ENCODE results near the gene NEO1.

Gene NEO1

GRCh38 chr15:73341886-73342600, 289.8 kb downstream of the NEO1 start:
- TF ChIP-seq EZH2 (IDR thresholded peaks at IDR 0.05; ENCODE audit: borderline replicate concordance, low read length): no peak
- no peak for TF ChIP-seq CTCF (IDR thresholded peaks at IDR 0.05; ENCODE audit: low read length)

GRCh38 chr15:73344056-73344455, 291.8 kb downstream of the NEO1 start:
- Histone ChIP-seq H3K9ac (ENCODE audit: low read length) (no peak overlapping the region), H3K4me2 (ENCODE audit: low read length) (no peak overlapping the region), H3K27ac (ENCODE audit: low read depth, low read length, poor library complexity, severe bottlenecking) (no peak overlapping the region), H3K27me3 (ENCODE audit: insufficient read depth, low read length) (no peaks in the 10 kb centered on the region), H3K9me2 (ENCODE audit: low read depth, low read length) (no peaks in the 10 kb centered on the region), H3K4me1 (ENCODE audit: insufficient read depth, low read length, severe bottlenecking) (no peaks in the 10 kb centered on the region), H4K20me1 (ENCODE audit: insufficient read depth, low read length) (no peaks in the 10 kb centered on the region), H2AFZ (ENCODE audit: low read length) (no peak overlapping the region), H3K9me3 (ENCODE audit: low read length) (peaks cover 3% of the 10 kb centered on the region; the same call in 1 of the 2 replicates), H3K4me3 (ENCODE audit: low read depth, low read length, poor library complexity, severe bottlenecking) (no peak overlapping the region), H3K36me3 (ENCODE audit: insufficient read depth, low read length) (no peaks in the 10 kb centered on the region), H3K79me2 (ENCODE audit: insufficient read depth, low read length) (no peaks in the 10 kb centered on the region), H3F3A (ENCODE audit: insufficient read depth, low read length) (no peaks in the 10 kb centered on the region)
- TF ChIP-seq EZH2 (IDR thresholded peaks at IDR 0.05; ENCODE audit: borderline replicate concordance, low read length) (no peak), CTCF (IDR thresholded peaks at IDR 0.05; ENCODE audit: low read length) (no peak)

More at GRCh38 chr15:73341886-73342600, 289.8 kb downstream of the NEO1 start:
- no peaks in the 10 kb centered on the region for H3F3A ChIP-seq (ENCODE audit: insufficient read depth, low read length)
- H4K20me1 ChIP-seq (ENCODE audit: insufficient read depth, low read length): no peaks in the 10 kb centered on the region
- H3K4me1 ChIP-seq (ENCODE audit: insufficient read depth, low read length, severe bottlenecking): no peaks in the 10 kb centered on the region
- no peak overlapping the region for H2AFZ ChIP-seq (ENCODE audit: low read length)
- peaks cover 3% of the 10 kb centered on the region; the same call in 1 of the 2 replicates for H3K9me3 ChIP-seq (ENCODE audit: low read length)
- H3K9me2 ChIP-seq (ENCODE audit: low read depth, low read length): no peaks in the 10 kb centered on the region
- H3K27me3 ChIP-seq (ENCODE audit: insufficient read depth, low read length): no peaks in the 10 kb centered on the region
- no peaks in the 10 kb centered on the region for H3K79me2 ChIP-seq (ENCODE audit: insufficient read depth, low read length)
- H3K27ac ChIP-seq (ENCODE audit: low read depth, low read length, poor library complexity, severe bottlenecking): no peak overlapping the region
- no peak overlapping the region for H3K9ac ChIP-seq (ENCODE audit: low read length)
- H3K4me2 ChIP-seq (ENCODE audit: low read length): no peak overlapping the region
- H3K36me3 ChIP-seq (ENCODE audit: insufficient read depth, low read length): no peaks in the 10 kb centered on the region
- H3K4me3 ChIP-seq (ENCODE audit: low read depth, low read length, poor library complexity, severe bottlenecking): no peak overlapping the region

GRCh38 chr15:73345658-73346057, 293.4 kb downstream of the NEO1 start:
- Histone ChIP-seq H3K4me1 (ENCODE audit: insufficient read depth, low read length, severe bottlenecking) (no peaks in the 10 kb centered on the region), H3K79me2 (ENCODE audit: insufficient read depth, low read length) (no peaks in the 10 kb centered on the region), H3K27me3 (ENCODE audit: insufficient read depth, low read length) (no peaks in the 10 kb centered on the region), H3F3A (ENCODE audit: insufficient read depth, low read length) (no peaks in the 10 kb centered on the region), H3K4me2 (ENCODE audit: low read length) (no peak overlapping the region), H3K4me3 (ENCODE audit: low read depth, low read length, poor library complexity, severe bottlenecking) (no peak overlapping the region), H3K9me3 (ENCODE audit: low read length) (peaks cover 3% of the 10 kb centered on the region; the same call in 1 of the 2 replicates), H2AFZ (ENCODE audit: low read length) (no peak overlapping the region), H3K27ac (ENCODE audit: low read depth, low read length, poor library complexity, severe bottlenecking) (no peak overlapping the region), H3K9ac (ENCODE audit: low read length) (no peak overlapping the region), H3K9me2 (ENCODE audit: low read depth, low read length) (no peaks in the 10 kb centered on the region), H3K36me3 (ENCODE audit: insufficient read depth, low read length) (no peaks in the 10 kb centered on the region), H4K20me1 (ENCODE audit: insufficient read depth, low read length) (no peaks in the 10 kb centered on the region)
- TF ChIP-seq CTCF (IDR thresholded peaks at IDR 0.05; ENCODE audit: low read length): no peak

All from OCI-LY1 (cell line).